ENCODE results near the gene ZFP36. TPM values are rescaled to one million over a fixed set of nuclear protein-coding genes. Genes with fewer than 3 reads are reported as not detected.

ZFP36 gene
- total RNA-seq, 2 donors from 2014 or later, result 107 to 202 TPM

DNA sequence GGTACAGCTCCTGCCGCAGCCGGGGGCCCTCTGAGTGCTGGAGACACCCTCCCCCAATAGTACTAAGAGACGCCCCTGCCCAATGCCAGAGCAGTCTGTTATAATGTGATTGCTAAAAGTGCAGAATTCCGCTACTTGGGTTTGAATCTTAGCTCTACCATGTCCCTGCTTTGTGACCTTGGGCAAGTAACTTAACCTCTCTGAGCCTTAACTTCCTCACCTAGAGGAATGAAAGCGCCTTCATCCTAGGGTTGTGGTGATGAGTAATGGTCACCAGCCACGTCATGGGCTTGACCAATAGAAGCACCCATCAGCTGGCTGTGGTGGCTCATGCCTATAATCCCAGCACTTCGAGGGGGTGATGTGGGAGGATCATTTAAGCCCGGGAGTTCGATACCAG, 12.4 kb downstream of the ZFP36 start:
- DNase-seq (ENCODE audit: low spot score), result no peak
- H3K27ac ChIP-seq, result no peak overlapping the region
- H3K36me3 ChIP-seq, result peaks cover 53% of the 10 kb centered on the region

GRCh38 chr19:39420769-39421168, 14.1 kb downstream of the ZFP36 start:
- Histone ChIP-seq H3K9me3 (no peaks in the 10 kb centered on the region), H3K27me3 (no peaks in the 10 kb centered on the region), H3K36me3 (peaks cover 53% of the 10 kb centered on the region), H3K4me3 (no peak overlapping the region), H3K4me1 (peaks cover 0 to under 1% of the 10 kb centered on the region in 2 donors), H3K27ac (no peak overlapping the region)
- no peak for TF ChIP-seq CTCF (IDR thresholded peaks at IDR 0.05)
- DNase-seq (ENCODE audit: low spot score), result no peak

More for the DNA sequence above, 12.4 kb downstream of the ZFP36 start:
- peaks cover 0 to 18% of the 10 kb centered on the region in 2 donors for H3K4me1 ChIP-seq
- H3K4me3 ChIP-seq, result no peak overlapping the region
- TF ChIP-seq CTCF (IDR thresholded peaks at IDR 0.05), result no peak
- H3K27me3 ChIP-seq, result no peaks in the 10 kb centered on the region
- H3K9me3 ChIP-seq, result no peaks in the 10 kb centered on the region

GRCh38 chr19:39422020-39422419, 15.4 kb downstream of the ZFP36 start:
- H3K36me3 ChIP-seq, result peaks cover 48% of the 10 kb centered on the region
- H3K4me1 ChIP-seq, result no peaks in the 10 kb centered on the region
- H3K9me3 ChIP-seq, result no peaks in the 10 kb centered on the region
- no peak for DNase-seq (ENCODE audit: low spot score)
- H3K27me3 ChIP-seq, result no peaks in the 10 kb centered on the region
- no peak for TF ChIP-seq CTCF (IDR thresholded peaks at IDR 0.05)
- no peak overlapping the region for H3K27ac ChIP-seq
- no peak overlapping the region for H3K4me3 ChIP-seq

GRCh38 chr19:39423258-39424086, 16.8 kb downstream of the ZFP36 start:
- no peak for DNase-seq (ENCODE audit: low spot score)
- no peaks in the 10 kb centered on the region for H3K27me3 ChIP-seq
- TF ChIP-seq CTCF (IDR thresholded peaks at IDR 0.05), result no peak
- H3K27ac ChIP-seq, result no peak overlapping the region
- H3K4me1 ChIP-seq, result peaks cover 0 to 8% of the 10 kb centered on the region in 2 donors
- H3K4me3 ChIP-seq, result no peak overlapping the region
- H3K9me3 ChIP-seq, result no peaks in the 10 kb centered on the region
- peaks cover 34% of the 10 kb centered on the region for H3K36me3 ChIP-seq

GRCh38 chr19:39424934-39425333, 18.3 kb downstream of the ZFP36 start:
- TF ChIP-seq CTCF (IDR thresholded peaks at IDR 0.05), result no peak
- no peak overlapping the region for H3K4me3 ChIP-seq
- no peaks in the 10 kb centered on the region for H3K27me3 ChIP-seq
- no peak overlapping the region for H3K27ac ChIP-seq
- H3K9me3 ChIP-seq, result no peaks in the 10 kb centered on the region
- H3K36me3 ChIP-seq, result peaks cover 25% of the 10 kb centered on the region
- DNase-seq (ENCODE audit: low spot score), result no peak
- peaks cover 0 to 22% of the 10 kb centered on the region in 2 donors for H3K4me1 ChIP-seq

All from right atrium auricular region (tissue), 2 donors.